ENCODE results near the gene MSRB1.

Gene MSRB1

GRCh38 chr16:1895949-1896675, 46.9 kb downstream of the MSRB1 start:
- DNase-seq = no peak

GRCh38 chr16:1895068-1895467, 47.9 kb downstream of the MSRB1 start:
- no peak for DNase-seq

- DNase-seq = peak; percentile 30
Observed at GRCh38 chr16:1890708-1891050, 52.3 kb downstream of the MSRB1 start.

GRCh38 chr16:1890024-1890707, 52.8 kb downstream of the MSRB1 start:
- DNase-seq = no peak

All from DMS153 (cell line).